Measurements from ENCODE around the gene MAPKBP1. TPM values are rescaled to one million over a fixed set of nuclear protein-coding genes. Genes with fewer than 3 reads are reported as not detected.

Gene MAPKBP1
- total RNA-seq, 1 donor: 61.9 TPM

- DNase-seq (ENCODE audit: low read depth in 2 of 3, low spot score in 2 of 3): no peak
Observed at GRCh38 chr15:41862515-41863116, 88.3 kb downstream of the MAPKBP1 start.

GRCh38 chr15:41865490-41866055, 91.3 kb downstream of the MAPKBP1 start:
- DNase-seq (ENCODE audit: low read depth in 2 of 3, low spot score in 2 of 3): no peak

GRCh38 chr15:41866263-41866703, 92.0 kb downstream of the MAPKBP1 start:
- DNase-seq (ENCODE audit: low read depth in 2 of 3, low spot score in 2 of 3): no peak

- no peak for DNase-seq (ENCODE audit: low read depth in 2 of 3, low spot score in 2 of 3)
Observed at GRCh38 chr15:41866872-41867579, 92.7 kb downstream of the MAPKBP1 start.

GRCh38 chr15:41868321-41868720, 94.0 kb downstream of the MAPKBP1 start:
- no peak for DNase-seq (ENCODE audit: low read depth in 2 of 3, low spot score in 2 of 3)

GRCh38 chr15:41869770-41870688, 95.7 kb downstream of the MAPKBP1 start:
- DNase-seq (ENCODE audit: low read depth in 2 of 3, low spot score in 2 of 3): no peak

- DNase-seq (ENCODE audit: low read depth in 2 of 3, low spot score in 2 of 3): no peak
Observed at GRCh38 chr15:41870689-41871081, 96.4 kb downstream of the MAPKBP1 start.

GRCh38 chr15:41871175-41871905, 97.1 kb downstream of the MAPKBP1 start:
- no peak for DNase-seq (ENCODE audit: low read depth in 2 of 3, low spot score in 2 of 3)

GRCh38 chr15:41872166-41872747, 98.0 kb downstream of the MAPKBP1 start:
- no peak for DNase-seq (ENCODE audit: low read depth in 2 of 3, low spot score in 2 of 3)

GRCh38 chr15:41873711-41874110, 99.4 kb downstream of the MAPKBP1 start:
- DNase-seq (ENCODE audit: low read depth in 2 of 3, low spot score in 2 of 3): no peak

GRCh38 chr15:41874736-41875135, 100.5 kb downstream of the MAPKBP1 start:
- no peak for DNase-seq (ENCODE audit: low read depth in 2 of 3, low spot score in 2 of 3)

GRCh38 chr15:41876007-41876406, 101.7 kb downstream of the MAPKBP1 start:
- no peak for DNase-seq (ENCODE audit: low read depth in 2 of 3, low spot score in 2 of 3)

GRCh38 chr15:41876689-41877088, 102.4 kb downstream of the MAPKBP1 start:
- no peak for DNase-seq (ENCODE audit: low read depth in 2 of 3, low spot score in 2 of 3)

Small RNA genes within 50 kb of the gene (small RNA-seq; reads per million reads assigned to genes)
- gene JMJD7-PLA2G4B (not detected), gene MIR4310 (not detected), gene RNA5SP393 (not detected)

Other genes with a start within 250 kb of the MAPKBP1 start
- 29.4 TPM for gene RPAP1, start 230.2 kb upstream of the MAPKBP1 start, total RNA-seq
- 3.0 TPM for gene TYRO3, start 215.3 kb upstream of the MAPKBP1 start, total RNA-seq
- gene MGA, start 114.1 kb upstream of the MAPKBP1 start, total RNA-seq: 23.4 TPM
- 6.7 TPM for gene JMJD7, start 53.6 kb downstream of the MAPKBP1 start, total RNA-seq
- gene PLA2G4B, start 64.4 kb downstream of the MAPKBP1 start, total RNA-seq: 1.6 TPM
- gene SPTBN5, start 119.6 kb downstream of the MAPKBP1 start, total RNA-seq: under 0.01 TPM
- gene EHD4, start 198.1 kb downstream of the MAPKBP1 start, total RNA-seq: 6.7 TPM
- not detected for gene PLA2G4E, start 246.6 kb downstream of the MAPKBP1 start, total RNA-seq